OCI-LY1 (cell line): Measurements from ENCODE around the gene CD96.

ENCODE experiments used
- H2AFZ ChIP-seq: fragments of 200-600 bp; sonication (generic), shearing (Covaris generic); 2 replicates; pipeline ENCODE4 v1.6.0; 2014; ENCODE audit warnings: antibody characterized with exemption, mild to moderate bottlenecking, low read length
- H3F3A ChIP-seq: fragments of 200-600 bp; sonication (generic), shearing (Covaris generic); 2 replicates; pipeline ENCODE4 v1.6.0; 2014; ENCODE audit warnings: mild to moderate bottlenecking, antibody characterized with exemption, low read length, moderate library complexity; ENCODE audit not compliant: insufficient read depth
- H3K27ac ChIP-seq: fragments of 200-600 bp; sonication (generic); 2 replicates; pipeline ENCODE4 v1.5.1; 2014; ENCODE audit warnings: low read length, mixed run types, mild to moderate bottlenecking, low read depth; ENCODE audit not compliant: poor library complexity, severe bottlenecking
- H3K27me3 ChIP-seq: fragments of 200-600 bp; sonication (generic); 2 replicates; pipeline ENCODE4 v1.6.0; 2014; ENCODE audit warnings: antibody characterized with exemption, mild to moderate bottlenecking, low read length, moderate library complexity; ENCODE audit not compliant: insufficient read depth
- H3K36me3 ChIP-seq: fragments of 200-600 bp; sonication (generic); 2 replicates; pipeline ENCODE4 v1.6.1; 2014; ENCODE audit warnings: mild to moderate bottlenecking, antibody characterized with exemption, low read length, moderate library complexity, mixed read lengths; ENCODE audit not compliant: insufficient read depth
- H3K4me1 ChIP-seq: fragments of 200-600 bp; sonication (generic); 2 replicates; pipeline ENCODE4 v1.5.1; 2014; ENCODE audit warnings: mild to moderate bottlenecking, low read length, moderate library complexity; ENCODE audit not compliant: insufficient read depth, severe bottlenecking
- H3K4me2 ChIP-seq: fragments of 200-600 bp; sonication (generic), shearing (Covaris generic); 2 replicates; pipeline ENCODE4 v1.6.1; 2014; ENCODE audit warnings: low read length
- H3K4me3 ChIP-seq: fragments of 200-600 bp; sonication (generic); 2 replicates; pipeline ENCODE4 v1.5.1; 2014; ENCODE audit warnings: low read length, low read depth, mild to moderate bottlenecking, mixed read lengths; ENCODE audit not compliant: poor library complexity, severe bottlenecking
- H3K79me2 ChIP-seq: fragments of 200-600 bp; shearing (Covaris generic); 2 replicates; pipeline ENCODE4 v1.6.1; 2016; ENCODE audit warnings: mixed run types, low read length, mixed read lengths; ENCODE audit not compliant: insufficient read depth
- H3K9ac ChIP-seq: fragments of 200-600 bp; sonication (generic), shearing (Covaris generic); 2 replicates; pipeline ENCODE4 v1.6.1; 2014; ENCODE audit warnings: mild to moderate bottlenecking, low read length, mixed read lengths
- H3K9me2 ChIP-seq: fragments of 200-600 bp; sonication (generic), shearing (Covaris generic); 2 replicates; pipeline ENCODE4 v1.6.1; 2014; ENCODE audit warnings: low read depth, mild to moderate bottlenecking, low read length, mixed read lengths
- H3K9me3 ChIP-seq: fragments of 200-600 bp; shearing (Covaris generic); 2 replicates; pipeline ENCODE4 v1.6.1; 2014; ENCODE audit warnings: low read length, mixed read lengths
- H4K20me1 ChIP-seq: fragments of 200-600 bp; sonication (generic), shearing (Covaris generic); 2 replicates; pipeline ENCODE4 v1.6.0; 2016; ENCODE audit warnings: mild to moderate bottlenecking, low read length; ENCODE audit not compliant: insufficient read depth
- EZH2 ChIP-seq: fragments of 200-600 bp; sonication (generic), shearing (Covaris generic); IDR thresholded peaks from 2 replicates; pipeline ENCODE4 v1.8.0; 2017; ENCODE audit warnings: borderline replicate concordance, mixed run types, mild to moderate bottlenecking, antibody characterized with exemption, low read length, moderate library complexity, mixed read lengths
- TF ChIP-seq, protein P1 (sequence below): fragments of 200-600 bp; sonication (generic), shearing (Covaris generic); IDR thresholded peaks from 2 replicates; pipeline ENCODE4 v1.5.1; 2017; ENCODE audit warnings: mild to moderate bottlenecking, antibody characterized with exemption, low read length, moderate library complexity, mixed read lengths

CD96 gene

GRCh38 chr3:111541911-111542483 is at the start of gene CD96:
Gene CD96 (plus strand): TSS chr3:111542197. CDS start chr3:111542249, 52 bp downstream.
- H2AFZ ChIP-seq: peak within 1 kb of the TSS; percentile 54; the same call in 1 of the 2 replicates
- H3K27ac ChIP-seq: peak within 1 kb of the TSS; percentile 71
- H3K79me2 ChIP-seq: no peaks in the 10 kb centered on the region
- no peaks in the 10 kb centered on the region for H3K9me2 ChIP-seq
- no peak for TF ChIP-seq EZH2
- TF ChIP-seq, protein P1, sequence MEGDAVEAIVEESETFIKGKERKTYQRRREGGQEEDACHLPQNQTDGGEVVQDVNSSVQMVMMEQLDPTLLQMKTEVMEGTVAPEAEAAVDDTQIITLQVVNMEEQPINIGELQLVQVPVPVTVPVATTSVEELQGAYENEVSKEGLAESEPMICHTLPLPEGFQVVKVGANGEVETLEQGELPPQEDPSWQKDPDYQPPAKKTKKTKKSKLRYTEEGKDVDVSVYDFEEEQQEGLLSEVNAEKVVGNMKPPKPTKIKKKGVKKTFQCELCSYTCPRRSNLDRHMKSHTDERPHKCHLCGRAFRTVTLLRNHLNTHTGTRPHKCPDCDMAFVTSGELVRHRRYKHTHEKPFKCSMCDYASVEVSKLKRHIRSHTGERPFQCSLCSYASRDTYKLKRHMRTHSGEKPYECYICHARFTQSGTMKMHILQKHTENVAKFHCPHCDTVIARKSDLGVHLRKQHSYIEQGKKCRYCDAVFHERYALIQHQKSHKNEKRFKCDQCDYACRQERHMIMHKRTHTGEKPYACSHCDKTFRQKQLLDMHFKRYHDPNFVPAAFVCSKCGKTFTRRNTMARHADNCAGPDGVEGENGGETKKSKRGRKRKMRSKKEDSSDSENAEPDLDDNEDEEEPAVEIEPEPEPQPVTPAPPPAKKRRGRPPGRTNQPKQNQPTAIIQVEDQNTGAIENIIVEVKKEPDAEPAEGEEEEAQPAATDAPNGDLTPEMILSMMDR: no peak
- H4K20me1 ChIP-seq: no peaks in the 10 kb centered on the region
- peaks cover 80% of the 10 kb centered on the region for H3K4me1 ChIP-seq
- H3K36me3 ChIP-seq: no peaks in the 10 kb centered on the region
- H3F3A ChIP-seq: no peaks in the 10 kb centered on the region; the same call in 1 of the 2 replicates
- H3K4me3 ChIP-seq: peak within 1 kb of the TSS; percentile 56
- no peaks in the 10 kb centered on the region for H3K9me3 ChIP-seq
- no peaks in the 10 kb centered on the region for H3K27me3 ChIP-seq
- H3K9ac ChIP-seq: peak within 1 kb of the TSS; percentile 58
- H3K4me2 ChIP-seq: peak within 1 kb of the TSS; percentile 66

GRCh38 chr3:111493276-111493675 is 48.7 kb upstream of the CD96 start:
- Histone ChIP-seq H3K27me3 (no peaks in the 10 kb centered on the region), H3F3A (no peaks in the 10 kb centered on the region), H3K27ac (no peak overlapping the region), H2AFZ (no peak overlapping the region), H4K20me1 (no peaks in the 10 kb centered on the region), H3K79me2 (no peaks in the 10 kb centered on the region), H3K9me2 (no peaks in the 10 kb centered on the region), H3K4me3 (no peak overlapping the region), H3K4me2 (no peak overlapping the region), H3K9me3 (no peaks in the 10 kb centered on the region), H3K36me3 (no peaks in the 10 kb centered on the region), H3K4me1 (no peaks in the 10 kb centered on the region), H3K9ac (no peak overlapping the region)
- TF ChIP-seq EZH2: no peak
- TF ChIP-seq, protein P1: no peak

DNA sequence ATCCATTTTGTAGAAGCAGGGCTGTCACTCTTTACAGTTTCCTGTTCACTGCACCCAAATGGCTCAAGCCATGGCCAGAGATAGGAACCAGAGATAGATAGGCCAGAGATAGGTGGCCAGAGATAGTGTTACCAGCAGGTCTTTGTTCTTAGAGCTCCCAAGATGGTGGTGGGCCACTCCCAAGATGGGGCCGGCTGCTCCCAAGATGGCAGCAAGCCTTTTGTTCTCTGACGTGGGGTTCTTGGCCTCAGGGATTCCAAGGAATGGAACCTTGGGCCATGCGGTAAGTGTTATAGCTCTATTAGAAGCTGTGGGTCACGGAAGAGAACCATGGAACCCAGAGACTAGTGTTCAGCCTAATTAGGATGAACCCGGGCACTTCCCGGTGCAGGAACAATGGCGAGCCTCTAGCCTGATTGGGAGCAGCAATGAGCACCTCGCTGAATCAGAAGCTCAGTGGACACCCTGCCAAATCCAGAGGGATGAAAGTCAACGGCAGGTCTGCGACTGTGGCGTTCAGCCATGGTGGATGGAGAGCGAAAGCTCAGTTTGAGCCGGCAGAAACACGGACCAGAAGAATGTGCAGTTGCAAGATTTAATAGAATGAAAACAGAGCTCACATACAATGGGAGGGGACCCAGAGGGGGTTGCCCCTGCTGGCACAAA is 45.0 kb upstream of the CD96 start:
- H3K4me3 ChIP-seq: no peak overlapping the region
- H3K9me3 ChIP-seq: no peaks in the 10 kb centered on the region
- TF ChIP-seq EZH2: no peak
- TF ChIP-seq, protein P1: no peak
- no peaks in the 10 kb centered on the region for H4K20me1 ChIP-seq
- H2AFZ ChIP-seq: no peak overlapping the region
- H3K4me1 ChIP-seq: no peaks in the 10 kb centered on the region
- H3K9ac ChIP-seq: no peak overlapping the region
- H3K9me2 ChIP-seq: no peaks in the 10 kb centered on the region
- no peaks in the 10 kb centered on the region for H3K36me3 ChIP-seq
- no peak overlapping the region for H3K27ac ChIP-seq
- H3K27me3 ChIP-seq: no peaks in the 10 kb centered on the region
- H3K4me2 ChIP-seq: no peak overlapping the region
- H3K79me2 ChIP-seq: no peaks in the 10 kb centered on the region
- H3F3A ChIP-seq: no peaks in the 10 kb centered on the region
